Right lobe of liver (tissue), 6 donors: Measurements from ENCODE around the gene FRZB. TPM values are rescaled to one million over a fixed set of nuclear protein-coding genes. Genes with fewer than 3 reads are reported as not detected.

Experiments
- ATAC-seq, 4 donors: fragments of 200-7000 bp; cut with Tn5 transposase; one replicate each; pipeline ENCODE4 v1.9.1; 2020; ENCODE audit warnings: mild to moderate bottlenecking in 4 of 4, moderate library complexity in 4 of 4
- DNase-seq, 3 donors: peaks; one replicate each; pipeline ENCODE4 v3.0.0-alpha.2; 2020
- H3K27ac ChIP-seq, 3 donors: fragments of 200-600 bp; one replicate each; pipeline ENCODE4 v1.8.0; 2022
- H3K27me3 ChIP-seq, 2 donors: fragments of 200-600 bp; one replicate each; pipeline ENCODE4 v1.8.0; 2022
- H3K36me3 ChIP-seq, 4 donors: fragments of 200-600 bp; sonication (generic) in 1 of 4; one replicate each; pipeline versions ENCODE4 v1.5.1 to v1.8.0; 2017 to 2022; ENCODE audit warnings: control low read depth in 1 of 4
- H3K4me1 ChIP-seq, 4 donors: fragments of 200-600 bp; sonication (generic) in 1 of 4; one replicate each; pipeline versions ENCODE4 v1.5.1 to v1.8.0; 2017 to 2022; ENCODE audit warnings: control low read depth in 1 of 4
- H3K4me3 ChIP-seq, 3 donors: fragments of 200-600 bp; one replicate each; pipeline ENCODE4 v1.8.0; 2022
- H3K9me3 ChIP-seq, 4 donors: fragments of 200-600 bp; sonication (generic) in 1 of 4; one replicate each; pipeline versions ENCODE4 v1.5.1 to v1.8.0; 2017 to 2022; ENCODE audit warnings: control low read depth in 1 of 4
- CTCF ChIP-seq, 4 donors: fragments of 200-600 bp in 3 of 4; fragments of 450-650 bp in 1 of 4; IDR thresholded peaks; one replicate each; pipeline versions ENCODE4 v1.5.1 to v1.8.0; 2016 to 2022; ENCODE audit warnings: antibody characterized with exemption in 4 of 4, mild to moderate bottlenecking in 2 of 4
- POLR2A ChIP-seq: fragments of 450-650 bp; IDR thresholded peaks from one replicate; pipeline ENCODE4 v1.6.1; 2017; ENCODE audit warnings: antibody characterized with exemption, mild to moderate bottlenecking
- WGBS: methylation state at CpG from one replicate; pipeline ENCODE4 v1.1.6; 2018; ENCODE audit warnings: low coverage, low lambda C conversion rate; ENCODE audit not compliant: insufficient coverage; ENCODE audit errors: missing lambda C conversion rate; 5-methylcytosine and 5-hydroxymethylcytosine counted together
- intact Hi-C, 2 donors: fragments of 100-400 bp; cut with DNase I; formaldehyde crosslinking; loops; one replicate each; pipeline versions ENCODE4 v1.11.2 to v1.14.1; 2022
- total RNA-seq, 6 experiments: library from RNA; depleted of rRNA in 2 of 6; stranded (reverse); fragments of >200 nt in 2 of 6; fragmentation: NEBNext Ultra II Directional in 3 of 6; extraction: Animal tissue kit (Norgen Biotek cat#: 25700) in 3 of 6; gene quantifications; one replicate each; pipeline versions ENCODE4 v1.1.0 to v1.2.4, GENCODE V29; 2016 to 2023
- donor health status: DM: no; HTN: yes; CAD: no.
- donor health status: DM: no; HTN: no; CAD: no.
- donor health status: DM: no; HTN: no; CAD: no.
- donor health status: DM: no; HTN: yes; CAD: no.
- donor health status: DM: no; HTN: yes; CAD: no.

FRZB gene
- total RNA-seq, 6 experiments from 2014 or later = 0.14 to 0.93 (median 0.59) TPM

GRCh38 chr2:182867426-182868053 is 1.1 kb upstream of the FRZB start:
- Histone ChIP-seq H3K4me1 (peaks cover 0 to 11% (median 0%) of the 10 kb centered on the region in 4 donors), H3K27me3 (no peaks in the 10 kb centered on the region), H3K36me3 (no peaks in the 10 kb centered on the region), H3K9me3 (no peaks in the 10 kb centered on the region), H3K27ac (no peak overlapping the region), H3K4me3 (peak overlapping the region; percentile 29 to 43 (median 41))
- no peak for ATAC-seq
- WGBS = 47% methylated on average over 12 of the region's 12 CpGs
- no peak for TF ChIP-seq POLR2A
- TF ChIP-seq CTCF (IDR thresholded peaks at IDR 0.05) = no peak
- intact Hi-C loops = no loop called here
- DNase-seq = no peak

- peak in 1 of 4 donors; percentile 8 for ATAC-seq
- TF ChIP-seq CTCF (IDR thresholded peaks at IDR 0.05) (no peak), POLR2A (no peak)
- DNase-seq = no peak
- H3K4me1 ChIP-seq = peaks cover 0 to 14% (median 0%) of the 10 kb centered on the region in 4 donors
- no peak overlapping the region for H3K27ac ChIP-seq
- H3K4me3 ChIP-seq = peak overlapping the region; percentile 29 to 43 (median 41)
- intact Hi-C loops = no loop called here
- no peaks in the 10 kb centered on the region for H3K36me3 ChIP-seq
- WGBS = 61% methylated on average over 3 of the region's 19 CpGs
- no peaks in the 10 kb centered on the region for H3K27me3 ChIP-seq
- H3K9me3 ChIP-seq = no peaks in the 10 kb centered on the region
Measured at GRCh38 chr2:182866095-182866460, 359 bp downstream of the FRZB start.

DNA sequence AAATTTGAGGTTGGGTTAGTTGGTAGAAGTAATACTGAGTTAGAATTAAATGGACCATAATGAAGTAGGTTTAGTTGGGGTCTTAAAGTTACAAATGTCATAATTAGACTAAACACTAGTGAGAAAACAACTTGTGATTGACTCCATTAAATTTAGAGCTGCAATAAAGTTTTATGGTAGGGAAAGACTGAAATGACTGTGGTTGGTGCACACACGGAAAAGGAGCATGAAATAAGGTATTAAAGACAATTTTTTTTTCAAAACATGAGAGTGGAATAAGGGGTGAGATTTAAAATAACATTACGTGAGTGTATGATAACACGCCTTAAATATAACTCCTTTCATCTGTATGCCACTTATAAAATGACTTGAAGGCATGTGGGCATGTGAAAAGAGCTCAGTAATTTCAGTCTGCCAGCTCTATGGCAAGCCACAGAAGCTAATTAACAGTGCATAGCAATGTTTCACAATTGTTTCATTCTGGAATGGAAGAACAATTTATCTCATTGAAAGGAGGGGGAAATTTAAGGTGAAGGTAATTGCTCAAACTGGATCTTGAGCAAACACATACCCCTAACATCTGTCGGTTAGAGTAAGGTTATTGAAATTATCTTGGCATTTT is 1.4 kb downstream of the FRZB start:
- H3K27me3 ChIP-seq = no peaks in the 10 kb centered on the region
- WGBS = 78% methylated on average over 4 of the region's 4 CpGs
- intact Hi-C loops = no loop called here
- peaks cover 0 to 14% (median 0%) of the 10 kb centered on the region in 4 donors for H3K4me1 ChIP-seq
- ATAC-seq (no peak), DNase-seq (no peak)
- H3K9me3 ChIP-seq = no peaks in the 10 kb centered on the region
- no peaks in the 10 kb centered on the region for H3K36me3 ChIP-seq
- no peak for TF ChIP-seq POLR2A
- no peak for TF ChIP-seq CTCF (IDR thresholded peaks at IDR 0.05)
- H3K4me3 ChIP-seq = no peak overlapping the region
- H3K27ac ChIP-seq = no peak overlapping the region

- intact Hi-C loops = no loop called here
- no peaks in the 10 kb centered on the region for H3K36me3 ChIP-seq
- no peak overlapping the region for H3K4me3 ChIP-seq
- H3K9me3 ChIP-seq = no peaks in the 10 kb centered on the region
- no peak overlapping the region for H3K27ac ChIP-seq
- no peaks in the 10 kb centered on the region for H3K27me3 ChIP-seq
- ATAC-seq = no peak
- peaks cover 0 to 14% (median 0%) of the 10 kb centered on the region in 4 donors for H3K4me1 ChIP-seq
- TF ChIP-seq POLR2A (no peak), CTCF (IDR thresholded peaks at IDR 0.05) (no peak)
- no peak for DNase-seq
Measured at GRCh38 chr2:182863642-182864041, 2.8 kb downstream of the FRZB start.
